Stomach (tissue), 9 donors: ENCODE measurements around the gene CAMKK1. TPM values are rescaled to one million over a fixed set of nuclear protein-coding genes. Genes with fewer than 3 reads are reported as not detected.

Source experiments
- DNase-seq, 2 donors: peaks; one replicate each; pipeline versions ENCODE4 v3.0.0 to v3.0.0-alpha.2; 2013 to 2019
- H3K27ac ChIP-seq, 5 donors: fragments of 200-600 bp in 4 of 5; sonication (generic) in 4 of 5; one replicate each; pipeline ENCODE4 v1.5.1; 2013 to 2019; ENCODE audit warnings: mild to moderate bottlenecking in 1 of 5, moderate library complexity in 1 of 5
- H3K27me3 ChIP-seq, 3 donors: fragments of 200-600 bp; sonication (generic); one replicate each; pipeline ENCODE4 v1.5.1; 2017 to 2019; ENCODE audit warnings: mixed run types in 1 of 3
- H3K36me3 ChIP-seq, 4 donors: fragments of 200-600 bp; sonication (generic); 1 replicate in 3 of 4; 2 replicates in 1 of 4; pipeline ENCODE4 v1.5.1; 2016 to 2019
- H3K4me1 ChIP-seq, 4 donors: fragments of 200-600 bp; sonication (generic); one replicate each; pipeline ENCODE4 v1.5.1; 2016 to 2019
- H3K4me3 ChIP-seq, 4 donors: fragments of 200-600 bp; sonication (generic) in 3 of 4; one replicate each; pipeline ENCODE4 v1.5.1; 2016 to 2019; ENCODE audit warnings: mild to moderate bottlenecking in 1 of 4
- H3K9me3 ChIP-seq, 4 donors: fragments of 200-600 bp; sonication (generic); one replicate each; pipeline ENCODE4 v1.5.1; 2016 to 2019
- EP300 ChIP-seq: sonication (generic); formaldehyde crosslinking; IDR thresholded peaks from one replicate; pipeline ENCODE4 v1.6.1; 2017; ENCODE audit warnings: antibody characterized with exemption
- POLR2A ChIP-seq, 4 donors: fragments of 450-650 bp; IDR thresholded peaks; one replicate each; pipeline ENCODE4 v1.6.1; 2016; ENCODE audit warnings: antibody characterized with exemption in 4 of 4, control low read depth in 2 of 4, mild to moderate bottlenecking in 1 of 4, moderate library complexity in 1 of 4
- POLR2AphosphoS5 ChIP-seq, 3 donors: sonication (generic); formaldehyde crosslinking; IDR thresholded peaks; one replicate each; pipeline ENCODE4 v1.6.1; 2016; ENCODE audit warnings: antibody characterized with exemption in 3 of 3
- WGBS, 5 donors: extraction: QIAGEN DNeasy Blood & Tissue Kit in 3 of 5; methylation state at CpG; one replicate each; pipeline versions ENCODE4 v1.1.5 to v1.1.7; 2013 to 2018; 5-methylcytosine and 5-hydroxymethylcytosine counted together
- intact Hi-C: fragments of 100-400 bp; cut with DNase I; formaldehyde crosslinking; loops from one replicate; pipeline ENCODE4 v1.15.1; 2023; ENCODE audit warnings: low total_unique reads
- polyA plus RNA-seq, 3 donors: library from polyadenylated mRNA; stranded (reverse); fragments of 200-250 nt; gene quantifications; one replicate each; pipeline ENCODE4 v1.2.3, GENCODE V29; 2013
- total RNA-seq, 5 donors: library from RNA; depleted of rRNA; stranded (reverse); fragments of >200 nt; gene quantifications; one replicate each; pipeline versions ENCODE4 v1.1.0 to v1.2.3, GENCODE V29; 2014 to 2016
- TF ChIP-seq, protein P1 (sequence below), 7 experiments: fragments of 450-650 bp in 4 of 7; fragments of 200-600 bp in 3 of 7; sonication (generic) in 3 of 7; IDR thresholded peaks; one replicate each; pipeline ENCODE4 v1.5.1; 2016 to 2019; ENCODE audit warnings: antibody characterized with exemption in 7 of 7, control low read depth in 2 of 7, mild to moderate bottlenecking in 1 of 7
- donor health status: healthy with polysubstance abuse.
- donor health status: Bipolar disorder and iron deficiency.
- donor health status: healthy.

CAMKK1 gene
- total and polyA plus RNA-seq, 8 donors, result 0.58 to 15.1 (median 4.6) TPM

DNA sequence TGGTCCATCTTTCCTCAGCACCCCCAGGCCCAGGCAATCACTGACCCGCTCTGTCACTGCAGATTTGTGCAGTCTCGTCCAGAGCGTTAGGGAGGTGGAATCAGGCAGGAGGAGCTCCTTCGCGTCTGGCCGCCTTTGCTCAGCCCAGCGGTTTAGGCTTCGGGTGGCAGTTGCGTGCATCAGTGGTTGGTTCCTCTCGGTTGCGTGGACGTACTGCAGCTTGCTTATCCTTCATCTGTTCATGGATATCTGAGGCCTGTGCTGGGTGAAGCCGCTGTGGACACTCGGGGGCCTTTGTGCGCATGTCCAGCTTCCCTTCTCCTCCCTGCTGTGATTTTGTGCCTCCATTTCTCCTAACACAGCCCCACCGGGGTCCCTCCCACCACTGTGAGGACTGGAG is 28.2 kb upstream of the CAMKK1 start:
- H3K4me3 ChIP-seq, result no peak overlapping the region
- H3K36me3 ChIP-seq, result peaks cover 0 to 21% (median 18%) of the 10 kb centered on the region in 4 donors
- H3K4me1 ChIP-seq, result peaks cover 21 to 47% (median 34%) of the 10 kb centered on the region in 4 donors
- H3K27me3 ChIP-seq, result no peaks in the 10 kb centered on the region
- intact Hi-C loops, result no loop called here
- WGBS, 5 donors, result 78 to 89% (median 84%) methylated on average over 14 to 16 of the region's 16 CpGs
- DNase-seq, result no peak
- H3K9me3 ChIP-seq, result no peaks in the 10 kb centered on the region
- peak overlapping the region in 1 of 5 donors; percentile 7 for H3K27ac ChIP-seq
- no peak for TF ChIP-seq EP300
- TF ChIP-seq, protein P1, sequence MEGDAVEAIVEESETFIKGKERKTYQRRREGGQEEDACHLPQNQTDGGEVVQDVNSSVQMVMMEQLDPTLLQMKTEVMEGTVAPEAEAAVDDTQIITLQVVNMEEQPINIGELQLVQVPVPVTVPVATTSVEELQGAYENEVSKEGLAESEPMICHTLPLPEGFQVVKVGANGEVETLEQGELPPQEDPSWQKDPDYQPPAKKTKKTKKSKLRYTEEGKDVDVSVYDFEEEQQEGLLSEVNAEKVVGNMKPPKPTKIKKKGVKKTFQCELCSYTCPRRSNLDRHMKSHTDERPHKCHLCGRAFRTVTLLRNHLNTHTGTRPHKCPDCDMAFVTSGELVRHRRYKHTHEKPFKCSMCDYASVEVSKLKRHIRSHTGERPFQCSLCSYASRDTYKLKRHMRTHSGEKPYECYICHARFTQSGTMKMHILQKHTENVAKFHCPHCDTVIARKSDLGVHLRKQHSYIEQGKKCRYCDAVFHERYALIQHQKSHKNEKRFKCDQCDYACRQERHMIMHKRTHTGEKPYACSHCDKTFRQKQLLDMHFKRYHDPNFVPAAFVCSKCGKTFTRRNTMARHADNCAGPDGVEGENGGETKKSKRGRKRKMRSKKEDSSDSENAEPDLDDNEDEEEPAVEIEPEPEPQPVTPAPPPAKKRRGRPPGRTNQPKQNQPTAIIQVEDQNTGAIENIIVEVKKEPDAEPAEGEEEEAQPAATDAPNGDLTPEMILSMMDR (IDR thresholded peaks at IDR 0.05), result no peak
- TF ChIP-seq POLR2A (IDR thresholded peaks at IDR 0.05), result no peak
- no peak for TF ChIP-seq POLR2AphosphoS5 (IDR thresholded peaks at IDR 0.05)

DNA sequence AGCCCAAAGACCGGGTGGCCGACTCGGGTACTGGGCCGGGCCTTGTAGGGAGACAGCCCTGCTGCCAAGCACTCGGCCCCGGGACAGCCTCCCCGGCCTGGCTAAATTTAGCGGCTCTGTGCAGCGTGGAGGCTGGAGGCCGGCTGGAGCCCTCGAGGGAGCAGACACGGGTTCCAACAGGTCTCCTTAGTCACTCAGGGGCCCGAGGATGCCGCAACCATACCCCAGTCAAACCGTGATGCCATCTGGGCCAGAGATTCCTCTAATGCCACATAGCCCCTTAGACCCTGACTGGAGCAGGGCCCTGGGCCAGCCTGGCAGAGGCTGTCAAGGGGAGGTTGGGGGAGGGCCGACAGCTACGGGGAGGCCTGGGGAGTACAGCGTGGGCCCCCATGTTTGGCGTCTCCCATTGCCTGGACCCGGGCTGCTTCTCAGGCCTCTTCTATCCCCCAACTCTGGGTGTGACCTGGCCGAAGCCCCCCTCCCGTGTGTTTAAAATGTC is 26.3 kb upstream of the CAMKK1 start:
- intact Hi-C loops, result no loop called here
- no peak for TF ChIP-seq POLR2A (IDR thresholded peaks at IDR 0.05)
- Histone ChIP-seq H3K4me1 (peaks cover 22 to 52% (median 30%) of the 10 kb centered on the region in 4 donors), H3K27me3 (no peaks in the 10 kb centered on the region), H3K27ac (peak overlapping the region in 3 of 5 donors; percentile 24 to 43 (median 37)), H3K4me3 (no peak overlapping the region), H3K9me3 (no peaks in the 10 kb centered on the region), H3K36me3 (peaks cover 0 to 3% (median under 1%) of the 10 kb centered on the region in 4 donors)
- DNase-seq, result no peak
- WGBS, 5 donors, result 83 to 93% (median 89%) methylated on average over 11 to 22 of the region's 22 CpGs

DNA sequence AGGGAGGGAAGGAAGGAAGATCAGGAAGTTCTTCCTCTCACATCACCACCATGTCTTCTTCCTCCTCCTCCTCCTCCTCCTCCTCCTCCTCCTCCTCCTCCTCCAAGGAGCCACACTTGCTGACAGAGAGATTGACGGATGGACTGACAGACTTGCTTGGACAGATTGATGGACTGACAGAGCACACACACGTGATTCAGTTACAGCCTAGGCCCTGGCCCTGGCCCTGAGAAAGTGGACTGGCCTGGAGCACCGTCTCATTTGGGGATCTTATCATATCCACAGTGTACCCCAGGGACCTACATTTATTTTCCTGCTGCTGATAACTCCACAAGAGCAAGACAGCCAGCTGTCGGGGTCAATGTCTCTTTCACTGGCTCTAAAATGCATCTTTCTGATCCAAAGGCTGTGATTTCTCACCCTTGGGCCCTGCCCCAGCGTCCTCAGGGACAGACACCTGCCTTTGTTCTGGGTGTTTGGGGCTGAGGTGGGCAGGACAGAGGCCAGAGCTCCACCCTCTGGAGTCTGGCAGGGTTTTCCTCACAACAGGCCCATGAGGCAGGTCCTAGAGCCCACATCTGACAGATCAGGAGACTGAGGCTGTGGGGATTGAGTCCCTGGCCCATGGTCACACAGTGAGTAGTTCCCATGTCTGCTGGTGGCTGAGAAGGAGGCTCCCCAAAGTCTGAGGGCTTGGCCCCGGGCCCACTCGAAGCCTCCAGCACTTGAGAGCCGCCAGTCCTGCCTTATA is 25.7 kb upstream of the CAMKK1 start:
- H3K27ac ChIP-seq, result peak overlapping the region in 3 of 5 donors; percentile 24 to 43 (median 37)
- H3K9me3 ChIP-seq, result no peaks in the 10 kb centered on the region
- peaks cover 24 to 56% (median 35%) of the 10 kb centered on the region in 4 donors for H3K4me1 ChIP-seq
- no peaks in the 10 kb centered on the region for H3K27me3 ChIP-seq
- TF ChIP-seq POLR2AphosphoS5 (IDR thresholded peaks at IDR 0.05) (no peak), EP300 (no peak), POLR2A (IDR thresholded peaks at IDR 0.05) (no peak)
- TF ChIP-seq, protein P1 (IDR thresholded peaks at IDR 0.05), result no peak
- intact Hi-C loops, result no loop called here
- no peaks in the 10 kb centered on the region for H3K36me3 ChIP-seq
- no peak overlapping the region for H3K4me3 ChIP-seq
- WGBS, 5 donors, result 66 to 76% (median 70%) methylated on average over 7 to 8 of the region's 8 CpGs
- no peak for DNase-seq

DNA sequence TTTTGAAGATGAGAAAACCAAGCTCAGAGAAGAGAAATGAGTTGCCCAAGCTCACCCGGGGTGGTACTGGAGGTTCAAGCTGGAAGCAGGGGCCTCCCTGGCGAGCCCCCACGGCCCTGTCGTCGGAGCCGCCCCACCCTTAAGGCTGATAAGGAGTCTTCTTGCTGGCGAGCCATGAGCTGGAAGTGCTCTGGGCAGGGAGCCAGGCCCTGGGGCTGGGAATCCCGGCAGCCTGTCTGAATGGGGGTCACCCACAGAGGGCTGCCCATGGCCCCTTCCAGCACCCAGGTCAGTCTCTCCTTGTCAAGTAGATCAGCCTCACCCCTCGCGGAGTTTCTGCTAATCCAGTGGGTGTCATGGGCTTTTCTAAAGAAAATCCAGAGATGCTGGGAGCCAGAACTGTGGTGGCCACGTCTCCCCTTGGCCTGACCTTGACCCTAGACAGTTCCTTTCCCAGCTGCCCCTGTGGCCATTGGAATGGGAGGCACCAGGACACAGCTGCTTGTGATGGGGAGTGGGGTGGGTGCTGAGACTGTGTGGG is 24.6 kb upstream of the CAMKK1 start:
- intact Hi-C loops, result no loop called here
- WGBS, 5 donors, result 12 to 28% (median 21%) methylated on average over 9 to 11 of the region's 11 CpGs

More for the DNA sequence above, 24.6 kb upstream of the CAMKK1 start:
- Histone ChIP-seq H3K9me3 (no peaks in the 10 kb centered on the region), H3K4me3 (no peak overlapping the region), H3K4me1 (peaks cover 25 to 61% (median 37%) of the 10 kb centered on the region in 4 donors), H3K36me3 (no peaks in the 10 kb centered on the region), H3K27me3 (no peaks in the 10 kb centered on the region), H3K27ac (peak overlapping the region in 4 of 5 donors; percentile 61 to 79 (median 66))
- TF ChIP-seq EP300, result no peak
- TF ChIP-seq, protein P1 (IDR thresholded peaks at IDR 0.05), result no peak
- TF ChIP-seq POLR2AphosphoS5 (IDR thresholded peaks at IDR 0.05), result no peak
- no peak for TF ChIP-seq POLR2A (IDR thresholded peaks at IDR 0.05)
- DNase-seq, result peak; percentile 68 to 90
